Chondrocyte (in vitro differentiated cells): ENCODE results near the gene INPP5D. TPM values are rescaled to one million over a fixed set of nuclear protein-coding genes. Genes with fewer than 3 reads are reported as not detected.

Experiments
- DNase-seq: peaks from one replicate; pipeline ENCODE4 v3.0.0; 2021; ENCODE audit warnings: mixed read lengths, low spot score
- H3K27ac Mint-ChIP-seq: one replicate; pipeline ENCODE4 v1.8.0; 2021; ENCODE audit warnings: mild to moderate bottlenecking, moderate library complexity, mixed read lengths; ENCODE audit not compliant: unreplicated experiment
- H3K27me3 Mint-ChIP-seq: 2 replicates; pipeline ENCODE4 v1.8.0; 2021; ENCODE audit warnings: low read depth, mixed read lengths
- H3K36me3 Mint-ChIP-seq: 2 replicates; pipeline ENCODE4 v1.8.0; 2021; ENCODE audit warnings: low read depth, mixed read lengths
- H3K4me1 Mint-ChIP-seq: 2 replicates; pipeline ENCODE4 v1.8.0; 2021; ENCODE audit warnings: low read depth, mild to moderate bottlenecking, mixed read lengths
- H3K4me3 Mint-ChIP-seq: one replicate; pipeline ENCODE4 v1.8.0; 2021; ENCODE audit warnings: mild to moderate bottlenecking, moderate library complexity, mixed read lengths; ENCODE audit not compliant: unreplicated experiment
- H3K9me3 Mint-ChIP-seq: 2 replicates; pipeline ENCODE4 v1.8.0; 2021; ENCODE audit warnings: low read depth, mixed read lengths
- CTCF ChIP-seq: fragments of 200-600 bp; sonication (generic); IDR thresholded peaks from 2 replicates; pipeline ENCODE4 v1.5.0; 2021; ENCODE audit warnings: antibody characterized with exemption, mild to moderate bottlenecking, moderate library complexity
- total RNA-seq: library from RNA; stranded (reverse); gene quantifications from 3 replicates; pipeline ENCODE4 v1.2.1, GENCODE V29; 2021

INPP5D gene
- total RNA-seq, 1 donor from 2014 or later = 0.20 TPM

GRCh38 chr2:233143700-233144331 is 83.7 kb downstream of the INPP5D start:
- no peak for TF ChIP-seq CTCF
- no peak overlapping the region for H3K27ac Mint-ChIP-seq

DNA sequence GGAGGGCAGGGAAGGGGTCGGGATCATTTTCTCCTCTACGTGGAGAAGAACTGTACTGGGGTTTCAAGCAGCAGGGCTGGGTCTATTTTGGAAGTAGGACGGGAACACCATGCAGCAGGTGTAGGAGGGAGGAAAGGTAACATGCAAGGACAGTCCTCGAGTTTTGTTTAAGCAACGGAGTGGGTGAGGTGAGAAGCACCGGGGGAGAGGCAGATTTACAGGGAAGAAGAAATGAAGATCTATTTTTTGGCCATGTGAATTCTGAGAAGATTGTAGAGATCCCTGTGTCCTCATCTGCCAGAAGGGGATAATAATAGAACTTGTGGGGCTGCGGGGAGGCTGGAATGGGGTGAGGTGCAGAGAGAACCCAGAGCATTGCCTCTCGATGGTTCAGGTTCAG is 85.6 kb downstream of the INPP5D start:
- H3K27ac Mint-ChIP-seq = no peak overlapping the region
- peaks cover 1% of the 10 kb centered on the region for H3K36me3 Mint-ChIP-seq
- peak; percentile 9 for DNase-seq
- TF ChIP-seq CTCF = no peak
- H3K4me1 Mint-ChIP-seq = no peaks in the 10 kb centered on the region
- H3K9me3 Mint-ChIP-seq = peaks cover 5% of the 10 kb centered on the region
- no peak overlapping the region for H3K4me3 Mint-ChIP-seq
- peaks cover 65% of the 10 kb centered on the region for H3K27me3 Mint-ChIP-seq

More at GRCh38 chr2:233143700-233144331, 83.7 kb downstream of the INPP5D start:
- peaks cover 58% of the 10 kb centered on the region for H3K27me3 Mint-ChIP-seq
- H3K36me3 Mint-ChIP-seq = no peaks in the 10 kb centered on the region
- peaks cover 5% of the 10 kb centered on the region for H3K9me3 Mint-ChIP-seq
- no peak for DNase-seq
- H3K4me3 Mint-ChIP-seq = no peak overlapping the region
- no peaks in the 10 kb centered on the region for H3K4me1 Mint-ChIP-seq

DNA sequence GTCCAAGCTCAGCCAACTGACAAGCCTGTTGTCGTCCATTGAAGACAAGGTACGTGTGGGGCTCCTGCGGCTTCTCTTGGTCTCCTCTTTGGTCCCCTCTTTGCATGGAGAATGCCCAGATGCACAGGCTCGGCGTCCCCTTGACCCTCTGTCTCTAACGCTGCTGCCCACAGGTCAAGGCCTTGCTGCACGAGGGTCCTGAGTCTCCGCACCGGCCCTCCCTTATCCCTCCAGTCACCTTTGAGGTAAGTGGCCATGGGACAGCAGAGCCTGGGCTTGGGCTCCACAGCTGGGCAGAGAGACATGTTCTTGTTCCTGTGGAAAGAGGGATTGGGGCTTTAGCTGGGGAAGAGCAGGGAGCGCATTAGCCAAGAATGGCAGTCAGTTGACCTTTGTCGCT is 86.1 kb downstream of the INPP5D start:
- H3K36me3 Mint-ChIP-seq = peaks cover 3% of the 10 kb centered on the region
- H3K9me3 Mint-ChIP-seq = peaks cover 5% of the 10 kb centered on the region
- DNase-seq = peak; percentile 69
- H3K4me3 Mint-ChIP-seq = no peak overlapping the region
- TF ChIP-seq CTCF = no peak
- no peak overlapping the region for H3K27ac Mint-ChIP-seq
- no peaks in the 10 kb centered on the region for H3K4me1 Mint-ChIP-seq
- H3K27me3 Mint-ChIP-seq = peaks cover 64% of the 10 kb centered on the region

- Mint-ChIP-seq H3K27me3 (peaks cover 55% of the 10 kb centered on the region), H3K36me3 (peaks cover 3% of the 10 kb centered on the region), H3K27ac (no peak overlapping the region), H3K4me3 (no peak overlapping the region), H3K9me3 (peaks cover 5% of the 10 kb centered on the region), H3K4me1 (peaks cover 1% of the 10 kb centered on the region)
- DNase-seq = no peak
- TF ChIP-seq CTCF = no peak
Observed at GRCh38 chr2:233147136-233147828, 87.1 kb downstream of the INPP5D start.

DNA sequence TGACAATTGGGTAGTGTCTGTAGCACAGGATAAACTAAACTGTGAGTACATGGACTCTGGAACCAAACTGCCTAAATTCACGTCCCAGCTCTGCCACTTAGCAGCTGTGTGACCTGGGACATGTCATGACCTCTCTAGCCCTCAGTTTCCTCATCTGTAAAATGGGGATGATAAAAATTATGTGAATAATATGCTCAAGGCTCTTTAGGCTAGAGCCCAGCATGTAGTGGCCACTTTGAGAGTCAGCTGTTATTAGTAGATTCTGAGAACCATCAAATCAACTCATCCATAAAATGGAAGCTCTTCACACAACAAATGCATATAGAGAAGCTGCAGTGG is 87.7 kb downstream of the INPP5D start:
- H3K36me3 Mint-ChIP-seq = peaks cover 3% of the 10 kb centered on the region
- H3K27ac Mint-ChIP-seq = no peak overlapping the region
- DNase-seq = no peak
- peaks cover 56% of the 10 kb centered on the region for H3K27me3 Mint-ChIP-seq
- H3K9me3 Mint-ChIP-seq = peaks cover 5% of the 10 kb centered on the region
- no peak for TF ChIP-seq CTCF
- H3K4me1 Mint-ChIP-seq = peaks cover 6% of the 10 kb centered on the region
- no peak overlapping the region for H3K4me3 Mint-ChIP-seq
